Activated T-cell treated with anti-CD3 and anti-CD28 coated beads, Interleukin-2, amount 50 U/mL, for 4 hours (primary cell): ENCODE data around the gene MTPN. TPM values are rescaled to one million over a fixed set of nuclear protein-coding genes. Genes with fewer than 3 reads are reported as not detected.
A peak's percentile ranks its signal among the peaks of the same experiment; 100 is the strongest.

Experiments
- ATAC-seq, 2 donors: fragments of 200-7000 bp; cut with Tn5 transposase; one replicate each; pipeline ENCODE4 v1.10.0; 2021
- DNase-seq: peaks from one replicate; pipeline ENCODE4 v3.0.0-alpha.2; 2020
- H3K27me3 Mint-ChIP-seq: one replicate; pipeline ENCODE4 v1.8.0; 2021; ENCODE audit warnings: low read depth, mixed read lengths
- H3K36me3 Mint-ChIP-seq: one replicate; pipeline ENCODE4 v1.8.0; 2022; ENCODE audit warnings: mixed read lengths; ENCODE audit not compliant: insufficient read depth
- H3K4me1 Mint-ChIP-seq: one replicate; pipeline ENCODE4 v1.8.0; 2021; ENCODE audit warnings: low read depth, mixed read lengths
- H3K4me3 Mint-ChIP-seq: one replicate; pipeline ENCODE4 v1.8.0; 2021; ENCODE audit warnings: mild to moderate bottlenecking, moderate library complexity, mixed read lengths
- H3K9me3 Mint-ChIP-seq: one replicate; pipeline ENCODE4 v1.8.0; 2021; ENCODE audit warnings: mixed read lengths
- total RNA-seq, 3 donors: library from RNA; stranded (reverse); gene quantifications; one replicate each; pipeline ENCODE4 v1.2.1, GENCODE V29; 2021

MTPN gene
- total RNA-seq, 3 donors from 2014 or later: 139 to 152 (median 143) TPM

DNA sequence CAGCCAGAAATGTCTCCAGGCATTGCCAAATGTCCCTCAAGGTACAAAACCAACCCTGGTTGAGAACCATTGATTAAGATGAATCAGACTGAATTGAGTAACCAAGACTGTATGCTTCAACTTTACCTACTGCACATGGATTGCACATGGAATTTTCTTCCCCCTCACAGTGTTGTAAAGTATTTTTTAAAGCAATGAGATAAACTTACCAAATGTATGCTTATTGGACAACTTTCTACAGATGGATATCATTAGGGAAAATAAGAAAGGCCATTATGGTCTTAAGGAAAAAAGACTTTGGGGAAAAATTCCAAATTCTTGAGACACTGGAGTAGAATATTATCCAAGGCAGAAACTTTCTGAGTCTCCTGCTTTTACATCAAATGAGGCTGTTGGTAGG, 20.9 kb upstream of the MTPN start:
- H3K27me3 Mint-ChIP-seq: no peaks in the 10 kb centered on the region
- H3K4me1 Mint-ChIP-seq: peaks cover 16% of the 10 kb centered on the region
- no peaks in the 10 kb centered on the region for H3K9me3 Mint-ChIP-seq
- no peak for ATAC-seq
- DNase-seq: no peak
- no peak overlapping the region for H3K4me3 Mint-ChIP-seq
- peaks cover 2% of the 10 kb centered on the region for H3K36me3 Mint-ChIP-seq

DNA sequence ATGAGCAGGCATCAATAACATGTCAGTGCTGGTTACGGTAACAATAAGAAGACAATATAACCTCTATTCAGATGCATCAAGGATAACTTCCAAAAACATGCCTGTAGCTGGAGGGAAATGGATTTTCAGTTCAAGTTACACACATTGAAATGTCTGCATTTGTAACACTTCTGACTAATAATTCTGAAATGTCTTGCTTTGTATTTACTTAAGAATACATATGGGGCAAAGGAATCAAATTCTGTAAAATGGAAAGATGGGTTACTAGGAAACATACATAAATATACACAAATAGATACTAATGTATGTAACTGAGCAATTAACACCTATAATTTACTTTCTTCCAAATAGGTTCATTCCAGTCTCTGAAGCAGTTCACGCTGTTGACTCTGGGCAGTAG, 18.6 kb upstream of the MTPN start:
- Mint-ChIP-seq H3K9me3 (no peaks in the 10 kb centered on the region), H3K27me3 (no peaks in the 10 kb centered on the region), H3K4me3 (no peak overlapping the region), H3K36me3 (peaks cover 2% of the 10 kb centered on the region), H3K4me1 (peaks cover 23% of the 10 kb centered on the region)
- DNase-seq (no peak), ATAC-seq (no peak)

DNA sequence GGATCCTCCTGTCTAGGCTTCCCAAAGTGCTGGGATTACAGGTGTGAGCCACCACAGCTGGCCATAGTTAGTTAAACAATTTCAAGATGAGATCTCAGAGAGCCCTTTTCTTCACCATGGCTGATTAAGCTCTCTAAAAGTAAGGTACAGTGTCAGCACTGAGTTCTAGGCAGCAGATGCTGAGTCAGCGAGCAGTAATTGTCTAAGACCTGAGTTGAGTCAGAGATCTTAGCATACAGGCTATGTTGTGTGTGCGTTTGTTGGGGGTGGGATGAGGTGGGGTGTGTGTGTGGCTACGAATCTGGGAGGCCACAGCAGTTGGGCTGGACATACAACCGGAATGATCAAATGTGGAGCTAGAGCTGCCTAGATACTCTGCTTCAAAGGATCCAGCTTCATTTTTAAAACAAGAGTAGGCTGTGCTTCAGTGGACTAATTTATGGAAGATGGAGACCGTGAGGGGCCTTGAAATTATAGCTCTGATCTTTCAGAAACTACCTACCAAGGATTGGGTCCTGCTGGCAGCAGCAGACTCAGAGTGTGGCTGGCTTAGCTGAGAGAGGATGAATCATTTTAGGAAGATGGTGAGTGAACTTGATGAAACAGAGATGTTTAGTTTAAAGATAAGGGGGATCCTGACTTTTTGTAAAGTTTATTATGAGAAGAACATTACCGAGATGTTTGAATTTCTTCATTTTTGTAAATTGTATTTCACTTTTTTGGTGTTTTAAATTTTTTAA, 17.5 kb upstream of the MTPN start:
- H3K4me3 Mint-ChIP-seq: no peak overlapping the region
- H3K27me3 Mint-ChIP-seq: no peaks in the 10 kb centered on the region
- H3K9me3 Mint-ChIP-seq: no peaks in the 10 kb centered on the region
- no peak for DNase-seq
- peak; percentile 60 to 69 for ATAC-seq
- peaks cover 23% of the 10 kb centered on the region for H3K4me1 Mint-ChIP-seq
- peaks cover 2% of the 10 kb centered on the region for H3K36me3 Mint-ChIP-seq

DNA sequence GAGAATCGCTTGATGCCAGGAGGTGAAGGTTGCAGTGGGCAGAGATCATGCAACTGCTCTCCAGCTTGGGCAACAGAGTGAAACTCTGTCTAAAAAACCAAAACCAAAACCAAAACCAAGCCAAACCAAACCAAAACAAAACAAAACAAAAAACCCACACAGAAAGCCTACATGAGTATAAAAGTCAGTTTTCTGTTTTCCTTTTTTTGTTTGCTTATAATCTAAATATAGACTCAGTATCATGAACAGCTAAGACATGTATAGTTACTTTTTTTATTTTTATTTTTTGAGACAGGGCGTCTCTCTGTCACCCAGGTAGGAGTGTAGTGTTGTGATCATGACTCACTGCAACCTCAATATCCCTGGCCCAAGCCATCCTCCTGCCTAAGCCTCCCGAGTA, 16.8 kb upstream of the MTPN start:
- peak; percentile 55 to 63 for ATAC-seq
- Mint-ChIP-seq H3K36me3 (peaks cover 2% of the 10 kb centered on the region), H3K9me3 (no peaks in the 10 kb centered on the region), H3K4me3 (no peak overlapping the region), H3K4me1 (peaks cover 23% of the 10 kb centered on the region), H3K27me3 (no peaks in the 10 kb centered on the region)
- no peak for DNase-seq

DNA sequence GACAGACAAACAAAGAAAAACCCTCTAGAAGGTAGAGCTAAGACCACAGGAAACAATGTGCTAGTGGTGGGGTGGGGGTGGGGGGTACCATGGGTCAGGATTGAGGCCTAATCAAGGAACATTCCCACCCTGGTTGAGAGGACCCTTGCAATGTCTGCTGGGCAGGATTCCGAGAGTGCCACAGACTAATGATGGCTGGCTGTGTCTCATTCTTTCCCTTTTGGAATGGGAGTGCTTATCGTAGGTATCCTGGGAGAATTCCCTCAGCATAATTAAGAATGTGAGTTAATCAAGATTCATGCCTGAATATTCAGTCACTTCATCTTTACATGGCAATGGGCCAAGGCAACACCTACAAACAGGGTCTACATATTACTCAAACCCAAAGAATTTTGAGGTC, 14.7 kb upstream of the MTPN start:
- no peaks in the 10 kb centered on the region for H3K27me3 Mint-ChIP-seq
- peaks cover 23% of the 10 kb centered on the region for H3K4me1 Mint-ChIP-seq
- H3K9me3 Mint-ChIP-seq: no peaks in the 10 kb centered on the region
- DNase-seq (no peak), ATAC-seq (no peak)
- H3K4me3 Mint-ChIP-seq: no peak overlapping the region
- no peaks in the 10 kb centered on the region for H3K36me3 Mint-ChIP-seq

DNA sequence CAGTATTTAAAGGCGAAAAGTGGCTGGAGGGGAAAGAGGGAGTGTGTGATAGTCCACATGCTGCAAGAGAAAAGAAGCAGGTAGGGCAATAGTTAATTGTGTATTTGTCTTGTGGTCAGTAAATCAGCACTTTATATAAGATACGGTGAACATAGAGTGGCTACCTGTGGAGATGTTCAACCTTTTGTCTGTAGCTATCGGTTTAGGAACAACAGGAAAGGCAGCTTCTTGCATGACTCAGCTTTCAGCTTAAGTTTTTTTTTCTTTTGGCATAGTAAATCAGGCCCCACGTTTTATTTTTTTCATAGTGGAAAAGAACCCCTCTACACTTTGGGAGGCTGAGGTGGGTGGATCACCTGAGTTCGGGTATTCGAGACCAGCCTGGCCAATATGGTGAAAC, 14.2 kb upstream of the MTPN start:
- no peaks in the 10 kb centered on the region for H3K27me3 Mint-ChIP-seq
- ATAC-seq (no peak), DNase-seq (no peak)
- no peak overlapping the region for H3K4me3 Mint-ChIP-seq
- no peaks in the 10 kb centered on the region for H3K36me3 Mint-ChIP-seq
- peaks cover 23% of the 10 kb centered on the region for H3K4me1 Mint-ChIP-seq
- no peaks in the 10 kb centered on the region for H3K9me3 Mint-ChIP-seq

DNA sequence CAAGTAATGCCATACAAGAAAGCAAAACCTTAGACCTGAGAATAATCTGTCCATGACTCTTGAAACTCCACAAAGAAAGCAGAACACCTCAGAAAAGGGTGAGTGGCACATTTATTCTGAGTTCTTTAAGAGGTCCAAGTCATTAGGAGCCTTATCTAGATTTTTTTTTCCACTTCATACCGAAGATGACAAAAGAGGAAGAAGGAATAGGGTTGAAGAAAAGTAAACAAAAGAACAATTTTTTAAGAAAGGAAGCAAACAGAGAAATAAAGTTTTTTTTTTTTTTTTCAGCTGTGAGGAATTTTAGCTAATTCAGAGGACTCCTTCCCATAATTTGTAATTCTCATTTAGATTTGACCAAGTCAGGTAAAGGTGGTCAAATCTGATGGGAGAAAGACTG, 13.1 kb upstream of the MTPN start:
- no peak for DNase-seq
- Mint-ChIP-seq H3K9me3 (no peaks in the 10 kb centered on the region), H3K36me3 (no peaks in the 10 kb centered on the region), H3K4me1 (peaks cover 26% of the 10 kb centered on the region), H3K27me3 (no peaks in the 10 kb centered on the region), H3K4me3 (no peak overlapping the region)
- ATAC-seq: no peak

DNA sequence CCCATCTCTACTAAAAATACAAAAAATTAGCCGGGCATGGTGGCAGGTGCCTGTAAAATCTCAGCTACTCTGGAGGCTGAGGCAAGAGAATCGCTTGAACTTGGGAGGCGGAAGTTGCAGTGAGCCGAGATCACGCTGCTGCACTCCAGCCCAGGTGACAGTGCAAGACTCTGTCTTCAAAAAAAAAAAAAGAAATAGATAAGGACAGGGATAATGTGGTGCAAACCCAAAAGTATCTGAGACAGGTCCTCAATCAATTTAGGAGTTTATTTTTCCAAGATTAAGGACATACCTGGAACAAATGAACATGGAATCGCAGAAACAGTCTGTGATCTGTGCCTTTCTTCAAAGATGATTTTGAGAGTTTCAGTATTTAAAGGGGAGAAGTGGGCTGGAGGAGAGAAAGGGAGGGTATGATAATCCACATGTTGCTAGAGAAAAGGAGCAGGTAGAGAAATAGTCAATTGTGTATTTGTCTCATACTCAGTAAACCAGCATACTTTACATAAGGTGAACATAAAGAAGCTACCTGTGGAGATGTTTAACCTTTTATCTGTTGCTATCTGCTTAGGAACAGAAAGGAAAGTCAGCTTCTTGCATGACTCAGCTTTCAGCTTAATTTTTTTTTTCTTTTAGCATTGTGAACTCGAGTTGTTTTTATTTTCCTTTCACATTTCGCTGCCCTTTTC, 4.9 kb upstream of the MTPN start:
- Mint-ChIP-seq H3K9me3 (no peaks in the 10 kb centered on the region), H3K27me3 (no peaks in the 10 kb centered on the region), H3K4me1 (peaks cover 53% of the 10 kb centered on the region), H3K4me3 (peak overlapping the region; percentile 66), H3K36me3 (no peaks in the 10 kb centered on the region)
- ATAC-seq: no peak
- DNase-seq: no peak

DNA sequence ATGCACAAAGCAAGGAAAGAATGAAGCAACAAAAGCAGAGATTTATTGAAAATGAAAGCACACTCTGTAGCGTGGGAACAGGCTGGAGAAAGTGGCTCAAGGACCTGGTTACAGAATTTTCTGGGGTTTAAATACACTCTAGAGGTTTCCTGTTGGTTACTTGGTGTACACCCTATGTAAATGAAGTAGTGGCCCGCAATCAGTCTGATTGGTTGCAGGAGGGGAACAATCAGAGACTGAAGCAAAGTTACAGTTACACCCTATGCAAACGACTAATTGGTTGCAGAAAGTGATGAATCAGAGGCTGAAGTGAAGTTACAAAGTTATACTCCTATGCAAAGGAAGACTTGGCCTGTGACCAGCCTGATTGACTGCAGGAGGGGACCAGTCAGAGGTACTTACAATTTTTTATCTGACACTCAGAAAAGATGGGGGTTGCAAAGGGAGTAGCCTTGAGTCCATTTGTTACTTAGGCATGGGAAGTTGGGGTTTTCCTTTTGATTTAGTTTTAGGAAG, 3.6 kb upstream of the MTPN start:
- Mint-ChIP-seq H3K27me3 (no peaks in the 10 kb centered on the region), H3K9me3 (no peaks in the 10 kb centered on the region), H3K36me3 (no peaks in the 10 kb centered on the region), H3K4me3 (peak overlapping the region; percentile 66), H3K4me1 (peaks cover 57% of the 10 kb centered on the region)
- peak; percentile 59 to 67 for ATAC-seq
- DNase-seq: peak; percentile 19

DNA sequence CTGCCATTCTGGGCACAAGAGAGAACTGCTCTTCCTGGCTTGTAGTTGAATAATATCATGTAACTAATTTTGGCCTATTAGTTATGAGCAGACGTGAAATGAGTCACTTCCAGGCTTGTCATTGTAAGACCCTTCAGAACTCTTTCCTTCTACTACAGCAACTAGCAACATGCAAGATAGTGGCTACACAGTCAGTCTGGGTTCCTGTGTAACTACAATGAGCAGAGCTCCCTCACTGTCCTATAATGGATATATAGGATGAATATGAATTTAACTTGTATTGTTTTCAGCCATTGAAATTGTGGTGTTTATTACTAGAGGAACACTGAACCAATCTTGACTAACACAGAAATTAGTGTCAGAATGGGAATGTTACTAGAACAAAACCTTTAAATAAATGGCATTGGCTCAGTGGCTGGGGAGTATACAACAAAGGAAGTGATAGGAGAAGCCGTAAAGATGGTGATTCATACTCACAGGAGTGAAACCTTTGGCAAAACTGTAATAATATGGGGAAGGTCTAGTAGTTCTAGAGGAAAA, 2.9 kb upstream of the MTPN start:
- Mint-ChIP-seq H3K27me3 (no peaks in the 10 kb centered on the region), H3K4me3 (peak overlapping the region; percentile 66), H3K36me3 (no peaks in the 10 kb centered on the region), H3K4me1 (peaks cover 61% of the 10 kb centered on the region), H3K9me3 (no peaks in the 10 kb centered on the region)
- ATAC-seq: no peak
- no peak for DNase-seq

DNA sequence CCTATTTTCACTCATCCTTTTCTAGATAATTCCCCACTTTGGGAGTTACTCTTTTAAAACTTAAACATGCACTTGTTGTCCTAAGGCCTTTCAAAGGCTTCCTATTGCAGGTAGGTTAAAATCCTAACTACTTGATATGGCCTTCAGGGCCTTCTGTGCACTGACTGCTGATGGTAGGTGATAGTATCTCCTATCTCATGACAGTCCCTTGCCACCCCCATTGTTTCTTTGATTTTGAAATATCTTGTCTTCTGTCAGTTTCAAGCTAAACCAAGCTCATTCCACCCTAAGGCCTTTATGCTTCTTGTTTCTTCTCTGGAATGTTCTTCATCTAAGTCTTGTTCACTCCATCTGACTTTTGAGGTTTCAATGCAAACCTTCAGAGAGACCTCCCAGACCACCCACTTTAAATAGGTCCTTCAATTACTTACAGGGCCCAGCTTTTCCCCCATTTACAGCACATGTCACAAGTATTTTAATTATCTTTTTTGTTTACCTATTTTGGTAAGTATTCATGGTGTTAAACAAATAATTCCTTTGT, 2.4 kb upstream of the MTPN start:
- Mint-ChIP-seq H3K4me3 (peak overlapping the region; percentile 66), H3K27me3 (no peaks in the 10 kb centered on the region), H3K9me3 (no peaks in the 10 kb centered on the region), H3K4me1 (peaks cover 67% of the 10 kb centered on the region), H3K36me3 (peaks cover 2% of the 10 kb centered on the region)
- no peak for DNase-seq
- ATAC-seq: no peak

DNA sequence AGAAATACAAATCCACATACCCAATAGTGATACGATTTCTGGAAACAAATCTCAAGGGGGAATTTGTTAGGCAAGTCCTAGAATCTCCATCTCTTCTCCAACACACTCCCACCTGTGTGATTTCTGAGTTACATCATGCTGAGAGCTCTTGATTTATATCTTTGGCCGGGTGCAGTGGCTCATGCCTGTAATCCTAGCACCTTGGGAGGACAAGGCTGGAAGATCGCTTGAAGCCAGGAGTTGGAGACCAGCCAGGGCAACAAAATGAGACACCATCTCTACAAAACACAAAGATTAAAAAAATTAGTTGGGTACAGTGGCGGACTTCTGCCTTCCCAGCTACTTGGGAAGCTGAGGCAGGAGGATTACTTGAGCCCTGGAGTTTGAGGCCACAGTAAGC, 1.5 kb upstream of the MTPN start:
- DNase-seq: no peak
- Mint-ChIP-seq H3K9me3 (no peaks in the 10 kb centered on the region), H3K4me3 (no peak overlapping the region), H3K27me3 (no peaks in the 10 kb centered on the region), H3K4me1 (peaks cover 72% of the 10 kb centered on the region), H3K36me3 (peaks cover 5% of the 10 kb centered on the region)
- no peak for ATAC-seq

DNA sequence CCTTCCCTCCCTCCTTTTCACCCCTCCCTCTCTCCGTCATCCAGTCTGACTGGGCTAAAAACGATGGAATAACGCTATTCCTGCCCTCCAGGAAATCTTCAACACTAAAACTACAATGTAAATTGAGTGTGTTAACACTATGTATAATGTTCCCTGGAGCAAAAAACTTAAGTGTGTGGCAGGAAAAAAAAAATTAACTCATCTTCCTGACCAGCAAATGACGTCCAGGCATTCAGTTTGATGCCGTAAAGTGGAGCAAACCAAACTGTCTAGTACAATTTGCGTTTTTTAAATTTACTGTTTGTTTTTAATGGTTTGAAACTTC, 545 bp upstream of the MTPN start:
- ATAC-seq (no peak), DNase-seq (no peak)
- H3K9me3 Mint-ChIP-seq: no peaks in the 10 kb centered on the region
- H3K4me3 Mint-ChIP-seq: peak overlapping the region; percentile 94
- peaks cover 8% of the 10 kb centered on the region for H3K36me3 Mint-ChIP-seq
- H3K4me1 Mint-ChIP-seq: peaks cover 74% of the 10 kb centered on the region
- H3K27me3 Mint-ChIP-seq: no peaks in the 10 kb centered on the region

DNA sequence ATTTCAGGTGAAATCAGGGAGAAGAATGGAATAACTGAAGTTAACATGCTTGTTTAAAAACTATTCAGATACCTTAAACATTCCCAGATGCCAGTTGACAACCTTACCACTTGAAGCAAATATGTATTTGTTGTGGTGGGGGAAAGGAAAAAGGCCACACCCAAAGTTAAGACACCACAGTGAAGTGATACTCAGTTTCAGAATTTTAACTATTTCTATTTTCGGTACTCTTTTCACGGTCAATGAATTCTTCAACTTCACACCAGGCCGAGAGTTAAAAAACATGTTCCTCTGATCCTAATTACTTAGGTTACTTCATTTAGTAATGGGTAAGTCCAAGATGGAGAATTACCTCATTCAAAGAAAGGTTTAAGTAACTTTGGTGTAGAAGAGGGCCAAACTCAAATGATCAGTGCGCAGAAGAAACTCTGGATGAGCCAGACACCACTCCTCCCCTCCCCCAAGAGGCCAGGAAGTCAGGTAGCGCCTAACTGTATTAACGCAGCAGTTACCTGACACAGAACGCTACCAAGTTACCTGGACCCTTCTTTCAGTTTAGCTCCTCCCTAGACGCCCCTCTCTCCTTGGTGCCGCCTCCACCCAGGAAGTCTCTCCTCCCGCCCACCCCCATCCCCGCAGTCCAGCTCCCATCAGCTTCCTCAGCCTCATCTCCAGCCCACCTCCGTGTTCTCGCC, 700 bp downstream of the MTPN start:
- Mint-ChIP-seq H3K36me3 (peaks cover 14% of the 10 kb centered on the region), H3K4me3 (peak overlapping the region; percentile 94), H3K9me3 (no peaks in the 10 kb centered on the region), H3K27me3 (no peaks in the 10 kb centered on the region), H3K4me1 (peaks cover 73% of the 10 kb centered on the region)
- ATAC-seq (peak; percentile 4 to 21), DNase-seq (peak; percentile 12)
